Dendritic cell treated with granulocyte-macrophage colony-stimulating factor and Interleukin-4, amounts not matched to agents 40 ng/mL and 50 ng/mL, for 4 days (primary cell): ENCODE measurements around the gene ROBO1.
"Not testable (repeated sequence)": the region's sequence is repeated elsewhere in the genome, so short reads cannot be mapped to it uniquely, and the experiment has no call there.

Source experiments
- H3K27ac Mint-ChIP-seq: one replicate; pipeline ENCODE4 v1.8.0; 2022; ENCODE audit warnings: mild to moderate bottlenecking, mixed read lengths
- H3K27me3 Mint-ChIP-seq: one replicate; pipeline ENCODE4 v1.8.0; 2022; ENCODE audit warnings: mild to moderate bottlenecking, mixed read lengths
- H3K36me3 Mint-ChIP-seq: one replicate; pipeline ENCODE4 v1.8.0; 2022; ENCODE audit warnings: low read depth, mixed read lengths
- H3K4me1 Mint-ChIP-seq: one replicate; pipeline ENCODE4 v1.8.0; 2022; ENCODE audit warnings: low read depth, mixed read lengths
- H3K4me3 Mint-ChIP-seq: one replicate; pipeline ENCODE4 v1.8.0; 2022; ENCODE audit warnings: mild to moderate bottlenecking, moderate library complexity, mixed read lengths
- H3K9me3 Mint-ChIP-seq: one replicate; pipeline ENCODE4 v1.8.0; 2022; ENCODE audit warnings: mixed read lengths
- intact Hi-C: fragments of 100-400 bp; cut with micrococcal nuclease; formaldehyde crosslinking; loops from one replicate; pipeline ENCODE4 v1.15.0; 2022

Gene ROBO1

DNA sequence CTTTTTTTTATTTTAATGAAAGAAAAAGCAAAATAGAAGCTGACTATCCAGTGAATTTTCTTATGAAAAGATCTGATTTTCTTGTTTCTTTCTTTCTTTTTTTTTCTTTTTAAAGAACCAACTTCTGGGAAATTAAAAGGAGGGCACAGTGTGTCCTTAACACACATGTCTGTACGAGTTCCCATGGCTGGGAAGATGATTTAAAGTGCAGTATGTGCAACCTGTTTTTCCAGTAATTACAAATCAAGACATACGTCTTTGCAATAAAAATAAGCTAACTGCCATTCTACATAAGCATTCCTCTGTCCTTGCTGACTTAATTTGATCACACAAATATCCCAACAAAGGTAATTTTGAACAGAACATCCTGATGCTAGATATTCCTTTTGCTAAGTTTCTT lies 416.1 kb downstream of the ROBO1 start:
- H3K9me3 Mint-ChIP-seq = no peaks in the 10 kb centered on the region
- no peak overlapping the region for H3K27ac Mint-ChIP-seq
- H3K27me3 Mint-ChIP-seq = no peaks in the 10 kb centered on the region
- H3K4me3 Mint-ChIP-seq = no peak overlapping the region
- no peaks in the 10 kb centered on the region for H3K36me3 Mint-ChIP-seq
- intact Hi-C loops = no loop called here
- H3K4me1 Mint-ChIP-seq = no peaks in the 10 kb centered on the region

DNA sequence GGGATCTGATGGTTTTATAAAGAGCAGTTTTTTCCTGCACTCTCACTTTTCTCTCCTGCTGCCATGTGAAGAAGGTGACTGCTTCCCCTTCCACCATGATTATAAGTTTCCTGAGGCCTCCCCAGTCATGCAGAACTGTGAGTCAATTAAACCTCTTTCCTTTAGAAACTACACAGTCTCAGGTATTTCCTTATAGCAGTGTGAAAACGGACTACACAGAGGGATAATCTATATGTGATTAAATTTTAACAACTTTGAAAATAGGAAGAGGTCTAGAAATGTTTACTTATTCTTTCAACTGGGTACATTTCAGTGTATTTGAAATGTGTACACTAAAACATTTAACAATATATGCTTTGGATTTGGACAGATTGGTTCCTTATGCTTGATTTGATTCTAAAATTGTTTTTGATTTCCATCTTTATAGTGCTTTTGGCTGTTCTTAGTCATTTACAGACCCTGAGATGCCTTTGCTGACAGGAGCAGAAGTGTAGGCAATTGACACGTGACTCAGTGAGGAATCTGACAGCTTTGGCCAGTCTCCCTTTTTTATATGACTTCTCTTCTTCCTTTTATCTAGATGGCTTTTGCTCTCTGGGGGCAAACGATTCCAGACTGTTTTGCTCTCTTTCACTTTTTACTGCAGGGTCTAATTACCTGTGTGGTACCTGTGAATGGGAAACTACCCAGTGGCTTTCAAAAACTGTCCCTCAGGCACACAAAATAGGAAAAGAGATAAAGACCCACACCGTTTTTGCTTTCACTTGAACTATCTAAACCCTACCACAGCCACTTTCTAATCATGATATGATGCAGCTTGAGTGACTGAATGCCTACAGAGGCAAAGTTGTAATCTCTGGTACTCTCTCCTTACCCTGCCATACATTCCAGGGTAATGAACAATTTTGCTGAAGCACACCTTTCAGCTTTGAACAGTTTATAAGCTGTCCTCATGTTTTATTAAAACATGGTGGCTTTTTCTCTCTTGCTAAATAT lies 422.6 kb downstream of the ROBO1 start:
- Mint-ChIP-seq H3K27me3 (no peaks in the 10 kb centered on the region), H3K27ac (no peak overlapping the region), H3K4me3 (no peak overlapping the region), H3K9me3 (no peaks in the 10 kb centered on the region), H3K4me1 (no peaks in the 10 kb centered on the region), H3K36me3 (no peaks in the 10 kb centered on the region)
- intact Hi-C loops = no loop called here

DNA sequence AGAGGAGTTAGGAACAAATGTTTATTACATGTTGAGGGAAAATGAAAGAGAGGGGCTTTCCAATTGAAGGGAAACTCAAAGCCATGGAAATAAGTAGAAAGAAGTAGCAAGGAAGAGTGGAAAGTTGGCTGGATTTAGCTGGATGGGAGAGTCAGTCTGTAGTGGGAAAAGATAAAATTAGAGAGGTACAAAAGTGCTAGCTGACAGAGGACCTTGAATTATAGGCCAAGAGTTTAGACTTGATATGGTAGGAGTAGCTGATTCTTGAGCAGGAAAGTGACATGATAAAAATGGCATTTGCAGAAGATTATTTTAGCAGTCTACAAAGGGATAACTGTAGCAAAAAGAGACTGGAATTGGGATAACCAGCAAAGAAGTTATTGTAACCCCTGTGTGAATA lies 425.8 kb downstream of the ROBO1 start:
- H3K4me3 Mint-ChIP-seq = no peak overlapping the region
- no peak overlapping the region for H3K27ac Mint-ChIP-seq
- no peaks in the 10 kb centered on the region for H3K27me3 Mint-ChIP-seq
- no peaks in the 10 kb centered on the region for H3K4me1 Mint-ChIP-seq
- intact Hi-C loops = no loop called here
- no peaks in the 10 kb centered on the region for H3K9me3 Mint-ChIP-seq
- no peaks in the 10 kb centered on the region for H3K36me3 Mint-ChIP-seq

DNA sequence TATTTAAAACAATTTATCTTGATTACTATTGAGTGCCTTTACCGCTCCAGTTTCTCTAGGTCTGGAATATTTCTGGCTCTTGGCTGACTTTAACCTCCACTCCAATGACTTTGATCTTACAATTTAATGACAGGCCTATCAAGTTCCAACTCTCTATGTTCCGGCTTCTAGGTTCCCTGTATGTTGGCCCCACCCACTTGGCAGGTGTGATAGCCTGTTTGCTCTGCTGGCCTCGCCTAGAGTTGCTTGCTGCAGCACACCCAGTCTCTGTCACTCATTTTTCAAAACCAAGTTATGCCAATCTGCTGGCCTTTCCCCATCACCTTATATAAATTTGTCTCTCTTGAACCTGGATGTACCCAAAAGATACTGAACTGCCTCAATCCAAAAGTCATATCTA lies 428.0 kb downstream of the ROBO1 start:
- H3K27me3 Mint-ChIP-seq = no peaks in the 10 kb centered on the region
- H3K4me1 Mint-ChIP-seq = no peaks in the 10 kb centered on the region
- H3K4me3 Mint-ChIP-seq = no peak overlapping the region
- intact Hi-C loops = no loop called here
- H3K9me3 Mint-ChIP-seq = no peaks in the 10 kb centered on the region
- H3K36me3 Mint-ChIP-seq = no peaks in the 10 kb centered on the region
- no peak overlapping the region for H3K27ac Mint-ChIP-seq

DNA sequence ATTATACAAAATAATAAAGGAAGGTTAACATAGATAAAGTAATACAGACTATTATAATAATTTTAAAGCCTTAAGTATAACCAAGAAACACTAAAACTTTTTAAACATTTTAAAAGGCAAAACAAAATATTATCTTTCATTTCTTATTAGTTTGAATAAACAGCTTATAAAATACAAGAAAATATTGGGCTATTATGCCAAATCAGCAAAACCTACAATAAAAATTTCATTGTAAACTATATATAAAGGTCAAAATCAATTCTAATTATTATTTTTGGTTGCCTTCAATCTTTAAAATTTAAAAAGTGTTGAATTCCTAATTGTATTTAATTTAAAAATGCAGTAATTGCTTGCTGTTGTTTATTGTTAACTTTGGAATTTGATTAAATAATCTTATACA lies 430.0 kb downstream of the ROBO1 start:
- intact Hi-C loops = no loop called here
- H3K27ac Mint-ChIP-seq = no peak overlapping the region
- no peaks in the 10 kb centered on the region for H3K9me3 Mint-ChIP-seq
- H3K27me3 Mint-ChIP-seq = no peaks in the 10 kb centered on the region
- H3K4me3 Mint-ChIP-seq = no peak overlapping the region
- H3K4me1 Mint-ChIP-seq = no peaks in the 10 kb centered on the region
- no peaks in the 10 kb centered on the region for H3K36me3 Mint-ChIP-seq

DNA sequence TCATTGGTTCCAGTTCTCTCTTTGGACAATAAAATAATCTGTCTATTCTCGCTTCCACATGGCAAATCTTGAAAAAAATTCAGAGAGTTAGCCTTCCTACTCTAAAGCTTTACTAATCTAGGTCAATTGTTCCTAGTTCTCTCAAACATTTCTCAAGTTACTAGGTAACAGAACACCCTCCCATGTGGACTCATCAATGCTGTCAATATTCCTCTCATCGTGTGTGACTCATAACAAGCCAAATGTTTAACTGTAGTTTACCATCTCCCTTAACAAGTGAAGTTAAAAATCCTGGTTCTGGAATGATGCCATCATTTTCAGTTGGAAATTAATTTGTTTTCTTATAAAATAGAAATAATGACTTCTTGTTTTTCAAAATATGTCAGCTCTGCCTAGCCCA lies 438.6 kb downstream of the ROBO1 start:
- no peaks in the 10 kb centered on the region for H3K36me3 Mint-ChIP-seq
- intact Hi-C loops = no loop called here
- no peak overlapping the region for H3K27ac Mint-ChIP-seq
- H3K4me1 Mint-ChIP-seq = no peaks in the 10 kb centered on the region
- H3K27me3 Mint-ChIP-seq = no peaks in the 10 kb centered on the region
- no peaks in the 10 kb centered on the region for H3K9me3 Mint-ChIP-seq
- H3K4me3 Mint-ChIP-seq = no peak overlapping the region

DNA sequence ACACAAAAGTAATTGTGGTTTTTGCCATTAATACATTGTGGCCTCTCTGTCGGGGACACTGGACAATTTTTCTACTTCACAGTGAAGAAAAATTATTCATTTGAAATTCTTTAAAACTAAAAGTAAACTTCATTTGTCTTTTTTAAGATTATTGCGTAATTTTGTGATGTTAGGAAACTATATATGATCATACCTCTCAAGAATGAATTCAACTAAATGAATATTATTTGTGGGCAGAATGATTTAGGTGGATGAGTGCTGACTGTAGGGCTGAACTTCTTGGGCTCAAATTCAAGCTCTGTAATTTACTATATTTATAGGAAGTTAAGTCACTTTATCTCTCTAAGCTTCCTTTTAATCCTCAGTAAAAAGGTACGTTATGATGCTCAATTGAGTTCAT lies 441.2 kb downstream of the ROBO1 start:
- no peaks in the 10 kb centered on the region for H3K27me3 Mint-ChIP-seq
- intact Hi-C loops = no loop called here
- no peaks in the 10 kb centered on the region for H3K36me3 Mint-ChIP-seq
- no peak overlapping the region for H3K4me3 Mint-ChIP-seq
- H3K27ac Mint-ChIP-seq = no peak overlapping the region
- no peaks in the 10 kb centered on the region for H3K9me3 Mint-ChIP-seq
- H3K4me1 Mint-ChIP-seq = no peaks in the 10 kb centered on the region

DNA sequence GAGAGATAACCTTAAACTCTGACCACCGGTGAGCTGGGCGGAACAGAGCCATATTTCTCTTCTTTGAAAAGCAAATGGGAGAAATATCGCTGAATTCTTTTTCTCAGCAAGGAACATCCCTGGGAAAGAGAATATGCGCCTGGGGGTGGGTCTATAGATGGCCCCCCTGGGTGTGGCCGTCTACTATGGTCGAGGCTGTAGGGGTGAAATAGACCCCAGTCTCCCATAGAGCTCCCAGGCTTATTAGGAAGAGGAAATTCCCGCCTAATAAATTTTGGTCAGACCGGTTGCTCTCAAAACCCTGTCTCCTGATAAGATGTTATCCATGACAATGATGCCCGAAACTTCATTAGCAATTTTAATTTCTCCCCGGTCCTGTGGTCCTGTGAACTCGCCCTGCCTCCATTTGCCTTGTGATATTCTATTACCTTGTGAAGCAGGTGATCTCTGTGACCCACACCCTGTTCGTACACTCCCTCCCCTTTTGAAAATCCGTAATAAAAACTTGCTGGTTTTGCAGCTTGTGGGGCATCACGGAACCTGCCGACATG lies 441.9 kb downstream of the ROBO1 start:
- H3K4me3 Mint-ChIP-seq, H3K4me1 Mint-ChIP-seq, H3K27ac Mint-ChIP-seq, H3K36me3 Mint-ChIP-seq, intact Hi-C loops, H3K27me3 Mint-ChIP-seq, H3K9me3 Mint-ChIP-seq: not testable (repeated sequence)

DNA sequence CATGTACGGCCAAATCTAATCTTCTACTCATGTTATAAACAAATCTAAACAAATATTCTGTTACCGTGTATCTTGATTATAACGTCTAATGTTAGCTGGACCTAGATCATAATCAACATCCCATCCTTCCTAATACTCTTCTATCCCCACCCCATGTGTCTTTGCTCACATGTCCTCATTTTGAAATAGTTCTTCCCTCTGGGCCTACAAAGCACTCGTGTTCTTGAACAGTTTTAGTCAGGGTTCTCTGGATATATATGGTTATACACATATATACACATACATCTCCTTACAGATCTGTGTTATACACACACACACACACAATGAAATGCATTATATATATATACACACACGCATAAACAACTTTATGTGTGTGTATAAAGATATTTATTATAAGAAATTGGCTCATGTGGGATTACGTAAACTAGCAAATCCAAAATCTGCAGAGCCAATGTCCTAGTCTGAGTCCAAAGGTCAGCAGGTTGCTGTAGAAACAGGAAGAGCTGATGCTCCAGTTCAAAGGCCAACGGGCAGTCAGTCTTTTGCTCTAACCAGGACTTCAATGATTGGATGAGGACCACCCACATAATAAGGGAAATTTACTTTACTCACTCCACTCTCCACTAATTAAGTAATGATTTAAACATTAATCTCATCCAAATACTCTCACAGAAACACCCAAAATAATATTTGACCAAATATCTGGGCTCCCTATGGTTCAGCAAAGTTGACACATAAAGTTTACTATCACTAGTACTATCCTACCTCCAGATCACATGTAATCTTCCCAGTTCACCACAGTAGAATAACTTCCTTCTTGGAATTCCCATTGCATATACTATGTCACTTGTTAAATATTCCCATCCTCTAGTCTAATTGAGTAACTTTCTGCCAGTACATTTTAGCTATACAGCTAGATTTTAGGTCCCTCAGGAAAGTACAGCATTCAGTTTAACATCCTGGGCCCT lies 450.0 kb downstream of the ROBO1 start:
- Mint-ChIP-seq H3K9me3 (no peaks in the 10 kb centered on the region), H3K27me3 (no peaks in the 10 kb centered on the region), H3K36me3 (no peaks in the 10 kb centered on the region), H3K4me1 (no peaks in the 10 kb centered on the region), H3K4me3 (no peak overlapping the region), H3K27ac (no peak overlapping the region)
- intact Hi-C loops = no loop called here

DNA sequence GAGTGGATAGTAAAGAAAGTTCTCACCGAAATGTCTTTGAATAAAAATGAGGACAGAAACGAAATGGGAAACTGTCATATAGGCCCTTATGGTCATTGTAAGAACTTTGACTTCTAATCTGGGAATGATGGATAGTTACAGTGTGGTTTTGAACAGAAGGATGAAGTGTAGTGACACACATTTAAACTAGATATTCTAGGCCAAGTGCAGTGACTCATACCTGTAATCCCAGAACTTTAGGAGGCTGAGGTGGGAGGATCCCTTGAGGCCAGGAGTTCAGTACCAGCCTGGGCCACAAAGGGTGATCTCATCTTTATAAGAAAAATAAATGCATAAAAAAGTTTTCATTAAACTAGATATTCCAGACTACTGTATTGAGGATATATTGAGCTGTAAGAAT lies 452.8 kb downstream of the ROBO1 start:
- no peaks in the 10 kb centered on the region for H3K36me3 Mint-ChIP-seq
- no peaks in the 10 kb centered on the region for H3K4me1 Mint-ChIP-seq
- no peaks in the 10 kb centered on the region for H3K9me3 Mint-ChIP-seq
- intact Hi-C loops = no loop called here
- H3K27ac Mint-ChIP-seq = no peak overlapping the region
- no peaks in the 10 kb centered on the region for H3K27me3 Mint-ChIP-seq
- H3K4me3 Mint-ChIP-seq = no peak overlapping the region

DNA sequence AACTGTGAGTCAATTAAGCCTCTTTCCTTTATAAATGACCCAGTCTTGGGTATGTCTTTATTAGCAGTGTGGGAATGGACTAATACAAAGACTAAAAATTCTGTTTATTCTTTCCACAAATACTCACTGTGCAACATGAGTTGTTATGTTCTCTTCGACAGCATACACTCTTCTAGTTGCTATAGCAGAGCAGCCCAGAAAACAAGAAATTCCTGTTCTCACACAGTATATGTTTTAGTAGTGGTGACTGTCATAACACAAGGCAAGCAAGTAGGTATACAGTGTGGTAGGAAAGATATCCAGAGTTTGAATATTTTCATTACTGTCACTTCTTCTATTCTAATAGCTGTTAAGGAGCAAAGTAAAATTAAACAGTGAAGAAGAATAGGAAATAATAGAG lies 453.3 kb downstream of the ROBO1 start:
- Mint-ChIP-seq H3K4me1 (no peaks in the 10 kb centered on the region), H3K36me3 (no peaks in the 10 kb centered on the region), H3K4me3 (no peak overlapping the region), H3K9me3 (no peaks in the 10 kb centered on the region), H3K27me3 (no peaks in the 10 kb centered on the region), H3K27ac (no peak overlapping the region)
- intact Hi-C loops = no loop called here

DNA sequence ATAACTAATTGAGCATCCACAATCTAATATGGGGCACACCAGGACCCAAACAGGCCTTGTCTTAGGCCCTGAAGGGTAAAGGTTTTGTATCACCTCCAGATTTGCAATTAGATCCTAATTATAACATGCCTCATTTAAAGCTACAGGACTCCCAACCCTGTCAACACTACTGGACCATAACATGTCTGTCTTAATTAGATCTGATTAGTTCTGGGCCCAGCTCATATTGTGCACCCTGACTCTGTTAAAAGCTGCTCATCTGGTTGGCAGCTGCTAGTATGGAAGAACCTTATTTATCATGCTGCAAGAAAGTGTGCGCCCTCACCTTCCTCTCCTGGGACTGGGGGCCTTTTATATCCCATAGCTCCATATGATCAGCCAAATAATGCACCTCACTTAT lies 457.8 kb downstream of the ROBO1 start:
- Mint-ChIP-seq H3K4me3 (no peak overlapping the region), H3K27me3 (no peaks in the 10 kb centered on the region), H3K27ac (no peak overlapping the region), H3K36me3 (no peaks in the 10 kb centered on the region), H3K4me1 (no peaks in the 10 kb centered on the region), H3K9me3 (no peaks in the 10 kb centered on the region)
- intact Hi-C loops = no loop called here

DNA sequence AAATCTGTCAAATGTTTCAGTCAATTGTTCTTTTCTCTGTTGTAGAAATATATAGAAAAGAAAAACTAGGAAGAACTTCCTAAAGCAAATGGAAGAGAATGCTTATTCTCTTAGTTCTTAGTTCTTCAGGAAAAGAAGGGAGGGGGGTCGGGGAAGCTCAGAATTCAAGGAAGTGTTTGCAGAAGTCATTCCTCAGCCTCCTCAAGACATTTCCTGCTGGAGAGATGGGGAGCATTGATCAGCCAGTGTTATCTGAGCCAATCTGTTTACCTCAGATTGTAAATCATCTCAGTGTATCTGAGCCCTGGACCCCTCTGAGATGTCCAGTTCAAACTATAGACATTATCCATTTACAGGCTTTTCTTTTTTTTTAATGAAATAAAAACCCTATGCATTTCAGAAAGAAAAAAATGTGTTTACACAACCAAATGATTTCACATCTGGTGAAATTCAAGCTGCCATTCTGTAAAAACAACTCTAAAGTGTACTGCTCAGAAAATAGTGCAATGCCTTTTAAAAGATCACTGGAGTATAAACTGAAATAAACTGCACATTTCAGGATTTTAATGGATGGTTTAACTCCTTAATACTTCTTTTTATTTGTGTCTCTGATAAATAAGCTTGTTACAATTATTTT lies 460.7 kb downstream of the ROBO1 start:
- H3K27me3 Mint-ChIP-seq = no peaks in the 10 kb centered on the region
- intact Hi-C loops = no loop called here
- no peak overlapping the region for H3K4me3 Mint-ChIP-seq
- no peaks in the 10 kb centered on the region for H3K9me3 Mint-ChIP-seq
- no peaks in the 10 kb centered on the region for H3K4me1 Mint-ChIP-seq
- no peak overlapping the region for H3K27ac Mint-ChIP-seq
- H3K36me3 Mint-ChIP-seq = no peaks in the 10 kb centered on the region
